ENCODE results near the gene SIRPB2.

Gene SIRPB2

DNA sequence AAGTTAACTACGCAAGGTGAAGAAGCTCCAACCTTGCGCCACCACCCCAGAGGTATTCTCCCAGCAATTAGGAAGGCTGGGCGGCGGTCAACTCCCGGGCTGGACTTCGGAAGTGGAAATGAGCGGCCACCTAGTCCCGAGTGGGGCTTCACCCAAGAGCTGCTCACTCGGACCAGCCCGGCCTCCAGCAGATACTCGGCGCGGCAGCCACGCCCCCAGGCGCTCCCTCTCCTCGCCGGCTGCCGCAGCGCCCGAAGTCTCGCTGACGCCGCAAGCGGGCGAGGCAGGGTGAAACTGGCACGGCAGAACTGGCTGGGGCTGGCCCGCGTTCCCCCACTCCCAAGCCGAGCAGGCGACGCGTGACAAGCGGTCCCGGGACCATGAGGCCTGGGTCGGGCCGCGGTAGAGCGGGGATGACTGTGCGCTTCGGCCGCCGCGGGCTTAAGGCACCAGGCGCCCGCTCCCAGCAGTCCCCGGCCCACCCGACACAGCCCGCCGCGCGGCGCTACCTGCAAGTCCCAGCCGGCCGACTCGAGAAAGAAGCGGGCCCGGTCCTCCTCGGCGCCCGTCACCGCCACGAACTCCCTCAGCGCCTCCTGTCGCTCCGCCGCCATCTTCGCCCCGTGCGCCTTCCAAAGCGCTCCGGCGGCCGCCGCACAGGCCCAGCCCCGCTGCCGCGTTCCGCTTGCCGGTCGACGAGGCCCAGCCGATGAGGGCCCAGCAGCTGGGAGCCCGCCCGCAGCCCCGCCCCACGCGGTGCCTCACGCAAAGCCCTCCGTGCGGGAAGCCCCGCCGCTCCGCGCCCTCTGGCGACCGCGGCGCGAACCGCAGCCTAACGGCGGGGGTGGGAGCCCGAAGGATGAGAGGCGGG lies 24.8 kb downstream of the SIRPB2 start, which contains the start of gene NSFL1C:
NSFL1C (minus strand) TSS at position 639 of the 871 bp plus-strand sequence; CDS start at position 614, 25 bp downstream.
- TF ChIP-seq, protein P1, sequence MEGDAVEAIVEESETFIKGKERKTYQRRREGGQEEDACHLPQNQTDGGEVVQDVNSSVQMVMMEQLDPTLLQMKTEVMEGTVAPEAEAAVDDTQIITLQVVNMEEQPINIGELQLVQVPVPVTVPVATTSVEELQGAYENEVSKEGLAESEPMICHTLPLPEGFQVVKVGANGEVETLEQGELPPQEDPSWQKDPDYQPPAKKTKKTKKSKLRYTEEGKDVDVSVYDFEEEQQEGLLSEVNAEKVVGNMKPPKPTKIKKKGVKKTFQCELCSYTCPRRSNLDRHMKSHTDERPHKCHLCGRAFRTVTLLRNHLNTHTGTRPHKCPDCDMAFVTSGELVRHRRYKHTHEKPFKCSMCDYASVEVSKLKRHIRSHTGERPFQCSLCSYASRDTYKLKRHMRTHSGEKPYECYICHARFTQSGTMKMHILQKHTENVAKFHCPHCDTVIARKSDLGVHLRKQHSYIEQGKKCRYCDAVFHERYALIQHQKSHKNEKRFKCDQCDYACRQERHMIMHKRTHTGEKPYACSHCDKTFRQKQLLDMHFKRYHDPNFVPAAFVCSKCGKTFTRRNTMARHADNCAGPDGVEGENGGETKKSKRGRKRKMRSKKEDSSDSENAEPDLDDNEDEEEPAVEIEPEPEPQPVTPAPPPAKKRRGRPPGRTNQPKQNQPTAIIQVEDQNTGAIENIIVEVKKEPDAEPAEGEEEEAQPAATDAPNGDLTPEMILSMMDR (IDR thresholded peaks at IDR 0.05; ENCODE audit: insufficient read depth, low read length, missing control alignments) = peak; percentile 94
- peak within 1 kb of the TSS; percentile 90 for H3K4me3 ChIP-seq (ENCODE audit: low read depth, low read length)
- no peak for DNase-seq (ENCODE audit: low read depth, low spot score)
- ChIA-PET POLR2A (interaction anchor here (1.1 kb wide), 1 partner anchor 11 kb away, joined by 3 read pairs; no protein-coding TSS in a partner anchor), CTCF (interaction anchor here (0.6 to 5.4 kb wide), 38 partner anchors 10 to 706 kb away, joined by 3 to 120 read pairs (median 4); partner anchors contain the start of gene PSMF1)

DNA sequence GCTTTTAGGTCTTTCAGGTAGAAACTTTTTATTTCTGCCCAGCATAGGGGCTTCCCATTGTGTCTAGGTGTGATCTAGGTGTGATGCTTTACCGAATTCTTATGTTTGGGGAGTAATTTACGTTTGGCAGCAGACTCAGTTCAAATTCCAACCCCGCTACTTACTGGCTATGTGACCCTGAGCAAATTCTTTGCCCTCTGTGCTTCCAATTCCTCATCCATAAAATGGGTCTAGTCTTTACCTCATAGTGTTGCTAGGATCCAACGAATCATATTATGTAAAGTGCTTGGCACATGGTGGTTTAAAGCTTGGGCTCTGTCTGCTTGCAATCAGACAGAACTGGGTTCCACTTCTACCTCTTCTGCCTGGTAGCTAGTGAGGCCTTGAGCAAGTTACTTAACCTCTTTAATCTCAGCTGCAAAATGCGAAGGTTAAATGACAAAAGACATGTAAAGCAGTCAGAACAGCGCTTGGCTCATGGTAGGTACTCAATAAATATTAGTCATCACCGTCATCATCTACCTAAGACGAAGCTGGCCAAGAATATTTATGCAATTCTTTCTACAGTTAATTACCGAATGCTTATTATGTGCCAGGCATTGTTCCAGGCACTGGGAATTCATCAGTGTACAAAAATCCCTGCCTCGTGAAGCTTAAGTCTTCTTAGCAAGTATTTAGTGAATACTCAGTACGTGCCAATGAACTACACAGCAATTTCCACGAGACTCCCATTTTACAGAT lies 25.6 kb downstream of the SIRPB2 start:
- ChIA-PET POLR2A (interaction anchor here (1.1 kb wide), 1 partner anchor 10 kb away, joined by 3 read pairs; no protein-coding TSS in a partner anchor), CTCF (interaction anchor here (0.7 to 5.4 kb wide), 16 partner anchors 11 to 707 kb away, joined by 3 to 120 read pairs (median 5); no protein-coding TSS in a partner anchor)
- H3K4me3 ChIP-seq (ENCODE audit: low read depth, low read length) = peak overlapping the region; percentile 90
- TF ChIP-seq, protein P1 (IDR thresholded peaks at IDR 0.05; ENCODE audit: insufficient read depth, low read length, missing control alignments) = no peak
- DNase-seq (ENCODE audit: low read depth, low spot score) = no peak

DNA sequence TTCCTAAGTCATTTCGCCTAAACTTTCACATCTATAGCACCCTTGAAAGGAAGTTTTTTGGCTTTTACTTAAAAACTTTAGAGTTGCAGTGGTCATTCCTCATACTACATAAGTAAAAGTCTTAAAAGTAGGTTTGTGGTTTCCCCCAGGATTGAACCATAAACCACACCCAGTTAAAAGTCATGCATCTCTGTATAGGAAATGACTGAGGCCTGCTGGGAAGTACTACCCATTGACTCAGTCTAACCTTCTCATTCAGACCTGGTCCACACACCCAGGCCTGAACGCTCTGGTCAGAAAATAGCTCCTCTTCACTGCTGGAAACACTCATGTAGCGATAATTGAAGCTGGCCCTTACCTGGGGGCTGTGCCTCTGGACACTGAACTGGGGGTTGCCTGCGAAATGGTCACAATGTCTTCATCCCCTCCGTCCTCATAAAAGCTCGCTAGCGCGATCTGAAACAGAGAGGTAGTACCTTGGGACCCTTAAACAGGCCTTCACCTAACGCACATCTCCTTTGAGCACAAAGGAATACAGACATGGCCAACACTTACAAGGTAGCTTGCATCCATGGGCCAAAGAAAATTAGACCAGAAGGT lies 27.1 kb downstream of the SIRPB2 start:
- ChIA-PET POLR2A (no interaction called here), CTCF (no interaction called here)
- TF ChIP-seq, protein P1 (IDR thresholded peaks at IDR 0.05; ENCODE audit: insufficient read depth, low read length, missing control alignments) = no peak

DNA sequence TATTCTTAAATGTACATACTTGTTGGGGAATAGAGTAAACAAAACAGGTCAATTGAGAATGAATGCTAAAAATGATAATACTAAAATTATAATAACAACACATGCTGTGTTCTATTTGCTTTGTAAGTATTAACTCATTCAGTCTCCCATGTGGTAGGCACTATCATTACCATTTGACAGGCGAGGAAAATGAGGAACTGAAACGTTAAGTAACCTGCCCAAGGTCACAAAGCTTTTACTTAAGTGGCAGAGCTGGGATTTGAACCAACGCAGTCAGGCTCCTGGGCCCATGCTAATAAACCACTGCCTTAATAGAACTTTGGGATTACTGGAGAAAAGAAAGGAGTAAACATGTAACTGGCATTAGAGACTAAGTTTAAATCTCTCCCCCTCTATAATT lies 28.4 kb downstream of the SIRPB2 start:
- TF ChIP-seq, protein P1 (IDR thresholded peaks at IDR 0.05; ENCODE audit: insufficient read depth, low read length, missing control alignments) = no peak
- DNase-seq (ENCODE audit: low read depth, low spot score) = no peak
- H3K4me3 ChIP-seq (ENCODE audit: low read depth, low read length) = no peak overlapping the region
- ChIA-PET CTCF (no interaction called here), POLR2A (no interaction called here)

More for the DNA sequence above, 27.1 kb downstream of the SIRPB2 start:
- H3K4me3 ChIP-seq (ENCODE audit: low read depth, low read length) = no peak overlapping the region
- DNase-seq (ENCODE audit: low read depth, low spot score) = no peak

DNA sequence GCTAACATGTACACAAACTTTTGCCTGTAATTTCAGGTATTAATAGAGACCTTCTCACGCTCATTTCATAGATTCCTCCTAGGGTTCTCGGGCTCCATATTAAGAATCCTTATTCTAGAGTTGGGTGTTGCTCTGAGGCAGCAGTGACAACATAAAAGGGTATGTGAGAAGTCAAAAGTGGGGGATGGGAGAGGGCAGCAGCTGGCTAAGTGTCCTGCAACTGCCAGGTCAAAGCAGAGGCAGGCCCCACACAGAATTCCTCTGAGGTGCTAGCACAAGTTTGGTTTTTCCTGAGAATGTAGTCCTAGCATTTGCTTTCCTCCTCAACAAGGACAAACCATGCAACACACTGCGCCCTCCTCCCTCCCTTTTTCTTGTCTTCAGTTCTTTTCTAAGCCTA lies 29.2 kb downstream of the SIRPB2 start:
- H3K4me3 ChIP-seq (ENCODE audit: low read depth, low read length) = no peak overlapping the region
- no peak for DNase-seq (ENCODE audit: low read depth, low spot score)
- TF ChIP-seq, protein P1 (IDR thresholded peaks at IDR 0.05; ENCODE audit: insufficient read depth, low read length, missing control alignments) = no peak
- ChIA-PET CTCF (no interaction called here), POLR2A (no interaction called here)
